ENCODE measurements around the gene MT1F.

The MT1F gene

DNA sequence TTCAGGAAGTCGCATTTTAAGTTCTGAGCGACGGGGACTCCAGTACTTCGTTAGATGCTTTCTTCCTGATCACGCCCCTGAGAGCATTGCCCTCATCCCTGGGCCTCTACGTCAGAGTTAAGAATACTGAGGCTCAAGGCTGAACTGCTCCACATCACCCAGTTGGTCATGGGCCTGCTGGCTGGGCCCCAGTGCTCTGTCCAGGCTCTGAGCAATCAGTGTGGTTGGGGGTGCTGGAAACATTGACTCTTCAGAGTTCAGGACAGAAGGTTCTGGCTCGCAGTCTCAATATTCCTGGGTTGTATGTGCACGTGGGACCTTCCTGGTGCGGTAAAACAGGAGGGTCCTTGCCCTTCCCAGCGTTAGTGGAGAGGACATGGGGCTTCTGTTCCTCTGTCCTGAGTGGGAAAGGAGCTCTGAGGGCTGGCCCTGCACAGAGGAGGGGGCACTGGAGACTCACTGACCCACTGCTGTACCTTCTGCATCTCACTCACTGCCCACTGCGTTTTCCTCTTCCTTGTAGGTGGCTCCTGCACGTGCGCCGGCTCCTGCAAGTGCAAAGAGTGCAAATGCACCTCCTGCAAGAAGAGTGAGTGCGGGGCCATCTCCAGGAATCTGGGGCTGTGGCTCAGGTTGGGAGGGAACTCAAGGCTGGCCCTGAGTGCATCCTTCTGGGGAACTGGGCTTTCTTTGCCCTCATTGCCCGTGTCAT lies 31.7 kb upstream of the MT1F start:
- DNase-seq, result peak; percentile 68

DNA sequence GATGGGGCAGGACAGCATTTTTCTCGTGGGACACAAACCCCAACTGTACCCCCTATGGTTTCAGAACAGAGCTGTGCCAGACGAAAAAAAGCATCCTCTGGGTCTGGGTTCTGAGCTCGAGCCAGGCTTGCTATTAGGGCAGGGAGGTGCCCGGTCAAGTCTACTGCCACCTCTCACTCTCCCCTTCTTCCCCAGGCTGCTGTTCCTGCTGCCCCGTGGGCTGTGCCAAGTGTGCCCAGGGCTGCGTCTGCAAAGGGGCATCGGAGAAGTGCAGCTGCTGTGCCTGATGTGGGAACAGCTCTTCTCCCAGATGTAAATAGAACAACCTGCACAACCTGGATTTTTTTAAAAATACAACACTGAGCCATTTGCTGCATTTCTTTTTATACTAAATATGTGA lies 31.1 kb upstream of the MT1F start:
- no peak for DNase-seq

GRCh38 chr16:56628486-56629350 lies 29.0 kb upstream of the MT1F start:
- DNase-seq, result no peak

- no peak for DNase-seq
Measured at GRCh38 chr16:56629531-56629930, 28.2 kb upstream of the MT1F start.

DNA sequence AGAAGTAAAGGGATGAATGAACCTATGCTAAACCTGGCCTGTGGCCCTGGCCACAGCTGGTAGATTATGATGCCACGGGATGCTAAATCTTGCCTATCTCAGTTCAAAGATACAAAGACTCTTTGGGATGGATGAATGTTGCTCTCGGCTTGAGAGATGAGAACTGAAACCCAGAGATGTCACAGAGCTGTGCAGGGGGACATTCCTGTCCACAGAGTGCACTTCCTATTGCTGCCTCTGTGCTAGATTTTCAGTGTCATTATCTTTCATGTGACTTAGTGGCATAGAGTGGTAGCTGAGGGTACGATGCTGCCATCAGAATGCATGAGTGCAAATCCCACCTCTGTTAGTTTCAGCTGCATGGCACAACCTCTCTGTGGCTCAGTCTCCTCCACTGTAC lies 27.6 kb upstream of the MT1F start:
- DNase-seq, result no peak

DNA sequence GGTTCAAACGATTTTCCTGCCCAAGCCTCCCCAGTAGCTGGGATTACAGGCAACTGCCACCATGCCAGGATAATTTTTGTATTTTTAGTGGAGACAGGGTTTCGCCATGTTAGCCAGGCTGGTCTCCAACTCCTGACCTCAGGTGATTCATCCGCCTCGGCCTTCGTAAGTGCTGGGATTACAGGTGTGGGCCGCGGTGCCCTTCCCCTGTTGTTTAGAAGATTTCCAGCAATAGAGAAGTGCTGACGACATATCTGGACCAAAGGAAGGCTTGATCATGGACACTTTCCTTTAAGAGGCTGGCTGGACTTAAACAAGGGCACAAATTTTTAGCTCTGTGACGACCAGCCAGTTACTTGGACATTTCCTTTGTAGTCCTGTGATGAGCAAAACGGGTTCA lies 26.6 kb upstream of the MT1F start:
- no peak for DNase-seq

- DNase-seq, result no peak
Measured at GRCh38 chr16:56631832-56632155, 26.0 kb upstream of the MT1F start.

DNA sequence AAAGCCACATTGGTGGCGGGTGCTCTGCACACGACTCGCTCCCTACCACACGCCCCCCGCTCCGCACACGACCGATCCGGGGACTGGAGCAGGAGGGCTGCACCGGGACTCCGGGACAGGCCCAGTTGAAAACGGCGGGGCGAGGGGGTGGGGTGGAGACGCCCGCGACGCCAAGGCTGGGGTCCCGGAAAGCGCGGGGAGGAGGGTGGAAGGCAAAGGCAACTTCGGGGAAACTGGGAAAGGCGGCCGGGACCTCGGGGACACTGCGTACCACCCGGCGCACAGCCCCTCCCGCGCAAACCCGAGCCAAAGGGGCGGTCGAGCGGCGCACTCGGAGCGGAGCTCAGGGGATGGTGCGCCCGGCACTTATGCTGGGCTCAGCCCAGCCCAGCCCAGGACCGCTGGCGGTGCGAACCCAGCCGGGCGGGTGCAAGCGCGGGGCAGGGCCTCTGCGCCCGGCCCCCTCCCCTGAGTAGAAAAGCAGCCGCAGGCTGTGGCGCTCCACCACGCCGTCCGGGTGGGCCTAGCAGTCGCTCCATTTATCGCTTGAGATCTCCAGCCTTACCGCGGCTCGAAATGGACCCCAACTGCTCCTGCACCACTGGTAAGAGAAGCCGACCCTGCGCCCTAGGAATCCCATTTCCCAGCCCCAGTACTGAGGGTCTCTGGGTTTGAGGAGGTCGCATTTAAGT lies 25.5 kb upstream of the MT1F start, which contains the start of gene MT1M:
MT1M (plus strand) TSS at position 504 of the 692 bp plus-strand sequence; CDS start at position 577, 73 bp downstream.
- no peak for DNase-seq

DNA sequence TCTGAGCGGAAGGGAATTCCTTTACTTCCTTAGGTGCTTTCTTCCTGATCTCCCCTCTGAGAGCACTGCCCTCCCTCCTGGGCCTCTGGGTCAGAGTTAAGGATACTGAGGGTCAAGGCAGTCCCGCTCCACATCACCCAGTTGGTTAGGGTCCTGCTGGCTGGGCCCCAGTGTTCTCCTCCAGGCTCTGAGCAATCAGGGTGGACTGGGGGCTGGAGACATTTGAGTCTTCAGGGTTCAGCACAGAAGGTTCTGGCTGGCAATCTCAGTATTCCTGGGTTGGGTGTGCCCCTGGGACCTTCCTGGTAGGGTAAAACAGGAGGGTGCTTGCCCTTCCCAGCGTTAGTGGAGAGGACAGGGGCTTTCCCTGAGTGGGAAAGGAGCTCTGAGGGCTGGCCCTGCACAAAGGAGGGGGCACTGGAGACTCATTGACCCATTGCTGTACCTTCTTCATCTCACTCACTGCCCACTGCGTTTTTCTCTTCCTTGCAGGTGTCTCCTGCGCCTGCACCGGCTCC lies 24.9 kb upstream of the MT1F start:
- DNase-seq, result no peak

DNA sequence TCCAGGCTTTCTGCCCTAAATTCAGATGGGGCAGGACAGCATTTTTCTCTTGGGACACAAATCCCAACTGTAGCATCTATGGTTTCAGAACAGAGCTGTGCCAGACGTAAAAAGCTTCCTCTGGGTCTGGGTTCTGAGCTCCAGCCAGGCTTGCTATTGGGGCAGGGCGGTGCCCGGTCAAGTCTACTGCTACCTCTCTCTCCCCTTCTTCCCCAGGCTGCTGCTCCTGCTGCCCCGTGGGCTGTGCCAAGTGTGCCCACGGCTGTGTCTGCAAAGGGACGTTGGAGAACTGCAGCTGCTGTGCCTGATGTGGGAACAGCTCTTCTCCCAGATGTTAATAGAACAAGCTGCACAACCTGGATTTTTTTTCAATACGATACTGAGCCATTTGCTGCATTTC lies 24.2 kb upstream of the MT1F start:
- no peak for DNase-seq

DNA sequence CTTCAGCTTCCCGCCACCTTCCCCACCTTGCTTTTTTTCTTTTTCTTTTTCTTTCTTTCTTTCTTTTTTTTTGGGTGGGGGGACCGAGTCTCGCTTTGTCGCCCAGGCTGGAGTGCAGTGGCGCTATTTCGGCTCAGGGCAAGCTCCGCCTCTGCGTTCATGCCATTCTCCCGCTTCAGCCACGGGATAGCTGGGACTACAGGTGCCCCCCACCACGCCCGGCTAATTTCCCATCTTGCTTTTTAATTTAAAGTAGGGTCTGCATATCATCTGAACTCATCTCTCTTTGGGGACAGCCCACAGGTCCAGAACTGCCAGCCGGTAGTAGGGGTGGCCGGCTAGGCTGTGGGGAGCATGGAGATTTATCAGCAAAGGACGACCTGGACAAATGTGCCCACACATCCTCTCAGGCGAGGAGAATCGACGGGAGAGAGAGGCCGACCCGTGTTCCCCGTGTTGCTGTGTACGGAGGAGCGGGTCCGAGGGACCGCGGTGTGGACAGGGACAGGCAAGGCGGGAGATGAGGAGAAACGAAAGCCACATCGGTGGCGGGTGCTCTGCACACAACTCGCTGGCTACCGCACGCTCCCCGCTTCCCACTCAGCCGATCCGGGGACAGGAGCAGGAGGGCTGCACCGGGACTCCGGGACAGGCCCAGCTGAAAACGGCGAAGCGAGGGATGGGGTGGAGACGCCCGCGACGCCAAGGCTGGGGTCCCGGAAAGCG lies 22.9 kb upstream of the MT1F start:
- DNase-seq, result no peak

DNA sequence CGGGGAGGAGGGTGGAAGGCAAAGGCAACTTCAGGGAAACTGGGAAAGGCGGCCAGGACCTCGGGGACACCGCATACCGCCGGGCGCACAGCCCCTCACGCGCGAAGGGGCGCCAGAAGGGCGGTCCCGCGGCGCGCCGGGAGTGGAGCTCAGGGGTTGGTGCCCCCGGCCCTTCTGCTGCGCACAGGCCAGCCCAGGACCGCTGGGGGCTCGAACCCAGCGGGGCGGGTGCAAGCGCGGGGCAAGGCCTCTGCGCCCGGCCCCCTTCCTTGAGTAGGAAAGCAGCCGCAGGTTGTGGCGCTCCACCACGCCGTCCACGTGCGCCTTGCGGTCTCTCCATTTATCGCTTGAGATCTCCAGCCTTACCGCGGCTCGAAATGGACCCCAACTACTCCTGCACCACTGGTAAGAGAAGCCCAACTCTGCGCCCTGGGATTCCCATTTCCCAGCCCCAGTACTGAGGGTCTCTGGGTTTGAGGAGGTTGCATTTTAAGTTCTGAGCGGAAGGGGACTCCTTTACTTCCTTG lies 22.3 kb upstream of the MT1F start:
- no peak for DNase-seq

DNA sequence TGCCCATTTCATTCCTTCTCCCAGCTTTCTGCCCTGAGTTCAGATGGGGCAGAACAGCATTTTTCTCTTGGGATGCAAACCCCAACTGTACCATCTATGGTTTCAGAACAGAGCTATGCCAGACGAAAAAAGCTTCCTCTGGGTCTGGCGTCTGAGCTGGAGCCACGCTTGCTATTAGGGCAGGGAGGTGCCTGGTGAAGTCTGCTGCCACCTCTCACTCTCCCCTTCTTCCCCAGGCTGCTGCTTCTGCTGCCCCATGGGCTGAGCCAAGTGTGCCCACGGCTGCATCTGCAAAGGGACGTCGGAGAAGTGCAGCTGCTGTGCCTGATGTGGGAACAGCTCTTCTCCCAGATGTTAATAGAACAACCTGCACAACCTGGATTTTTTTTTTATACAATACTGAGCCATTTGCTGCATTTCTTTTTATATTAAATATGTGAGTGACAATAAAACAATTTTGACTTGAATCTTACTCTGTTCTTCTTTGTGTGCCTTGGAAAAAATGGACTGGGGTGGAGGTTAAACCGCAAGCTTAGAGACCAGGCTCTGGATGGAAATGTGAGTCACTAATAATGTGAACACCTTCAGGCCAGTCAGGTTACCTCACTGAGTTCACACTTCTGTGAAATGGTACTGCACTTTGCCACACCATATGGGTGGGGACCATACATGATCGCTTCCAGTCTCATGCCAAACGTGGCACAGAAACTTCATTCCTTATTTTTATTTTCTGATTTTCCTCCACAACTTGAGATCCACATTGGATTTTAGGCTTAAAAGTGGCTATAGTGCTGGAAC lies 20.9 kb upstream of the MT1F start:
- no peak for DNase-seq

GRCh38 chr16:56637814-56638750 lies 19.7 kb upstream of the MT1F start, which contains the start of gene MT1A:
Gene MT1A (plus strand): TSS chr16:56638666. CDS start chr16:56638739, 73 bp downstream.
- no peak for DNase-seq

- no peak for DNase-seq
Measured at GRCh38 chr16:56639045-56639444, 18.7 kb upstream of the MT1F start.

DNA sequence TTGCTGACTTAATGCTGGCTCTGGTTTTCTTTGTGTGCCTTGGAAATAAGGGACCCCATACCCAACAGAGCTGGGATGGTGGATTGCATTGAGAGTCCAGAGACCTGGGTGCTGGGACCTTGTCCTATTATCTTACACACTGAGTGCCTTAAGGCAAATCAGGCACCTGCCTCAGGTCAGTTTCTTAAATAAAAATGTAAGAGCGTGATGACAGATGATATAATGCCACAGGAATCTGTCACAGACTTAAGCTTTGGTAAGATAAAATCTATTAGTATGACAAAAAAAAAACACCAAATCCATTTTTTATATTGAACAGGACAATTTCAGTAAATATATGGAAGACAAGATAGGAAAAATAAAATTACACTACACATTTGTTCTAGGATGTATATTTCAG lies 17.7 kb upstream of the MT1F start:
- DNase-seq, result no peak

DNA sequence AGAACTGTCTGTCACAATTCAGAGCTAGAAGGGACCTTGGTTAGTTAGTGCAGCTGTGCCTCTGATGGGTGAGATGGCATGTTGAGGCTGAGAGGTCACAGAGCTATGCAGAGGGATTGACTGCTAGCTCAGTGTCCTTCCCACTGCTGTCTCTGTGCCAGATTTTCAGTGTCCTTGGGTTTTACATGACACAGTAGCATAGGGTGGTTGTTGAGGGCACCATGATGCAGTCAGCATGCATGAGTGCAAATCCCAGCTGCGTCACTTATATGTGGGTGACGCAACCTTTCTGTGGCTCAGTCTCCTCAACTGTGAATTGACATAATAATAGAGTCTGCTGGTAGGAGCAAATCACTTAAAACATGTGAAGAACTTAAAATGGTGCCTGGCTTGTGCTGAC lies 16.6 kb upstream of the MT1F start:
- no peak for DNase-seq

DNA sequence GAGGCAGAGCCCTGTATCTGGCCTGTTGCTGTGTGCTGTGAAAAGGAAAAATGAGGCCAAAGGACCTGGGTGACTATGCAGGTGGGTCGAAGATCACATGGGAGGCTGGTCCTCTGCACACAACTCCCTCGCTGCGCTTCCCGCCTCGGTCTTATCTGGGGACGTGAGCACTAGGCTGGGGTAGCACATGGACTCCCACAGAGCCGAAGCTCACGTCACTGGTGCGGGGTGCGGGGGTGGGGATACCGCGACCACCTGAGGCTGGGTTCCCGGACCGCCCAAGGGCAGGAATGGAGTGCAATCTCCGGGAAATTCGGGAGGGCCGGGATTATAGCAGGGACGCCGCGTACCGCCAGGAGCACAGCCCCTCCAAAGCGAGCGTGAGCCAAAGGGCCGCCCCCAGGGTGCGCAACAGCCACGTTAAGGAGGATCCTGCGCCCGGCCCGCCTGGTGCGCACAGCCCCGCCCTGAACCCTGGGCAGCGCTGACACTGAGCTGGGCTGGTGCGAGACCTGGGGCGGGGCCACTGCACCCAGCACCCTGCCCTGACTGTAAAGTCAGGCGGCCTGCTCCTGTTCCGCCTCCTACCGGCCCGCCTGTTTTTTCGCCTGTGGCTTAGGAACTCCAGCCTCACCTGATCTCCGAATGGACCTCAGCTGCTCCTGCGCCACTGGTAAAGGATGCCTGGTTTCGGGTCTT lies 14.5 kb upstream of the MT1F start:
- no peak for DNase-seq

DNA sequence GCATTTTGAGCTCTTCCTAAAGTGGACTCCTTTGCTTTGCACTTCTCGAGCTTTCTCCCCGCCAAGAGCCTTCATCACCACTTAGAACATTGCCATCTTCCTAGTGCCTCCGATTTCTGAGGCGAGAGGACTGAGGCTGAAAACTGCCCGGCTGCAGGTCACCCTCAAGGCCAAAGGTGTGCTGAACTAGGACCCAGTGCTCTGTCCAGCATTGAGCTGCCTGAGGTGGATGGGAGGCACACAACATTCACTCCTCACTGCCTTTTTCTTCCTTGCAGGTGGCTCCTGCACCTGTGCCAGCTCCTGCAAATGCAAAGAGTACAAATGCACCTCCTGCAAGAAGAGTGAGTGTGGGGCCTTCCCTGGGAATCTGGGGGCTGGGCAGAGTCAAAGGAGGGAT lies 13.9 kb upstream of the MT1F start:
- no peak for DNase-seq

DNA sequence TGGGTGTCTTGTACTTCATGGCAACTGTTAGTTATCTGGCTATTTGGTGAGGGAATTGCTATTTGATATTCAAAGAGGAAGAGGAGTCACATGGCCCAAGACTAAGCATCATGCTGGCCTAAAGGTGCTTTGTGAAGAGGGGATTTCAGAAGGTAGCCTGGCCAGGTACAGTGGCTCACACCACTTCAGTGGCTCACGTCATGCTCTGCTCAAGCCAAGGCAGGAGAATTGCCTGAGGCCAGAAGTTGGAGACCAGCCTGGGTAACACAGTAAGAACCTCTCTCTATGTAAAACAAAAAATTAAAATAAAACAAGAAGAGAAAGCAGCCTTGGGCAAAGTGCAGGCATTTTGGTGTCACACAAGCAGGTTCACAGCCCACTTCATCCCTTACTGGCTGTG lies 12.4 kb upstream of the MT1F start:
- DNase-seq, result no peak
